Endometrial microvascular endothelial cells (primary cell): ENCODE data around the gene RNF227. TPM values are rescaled to one million over a fixed set of nuclear protein-coding genes. Genes with fewer than 3 reads are reported as not detected.
"Not testable (repeated sequence)": the region's sequence is repeated elsewhere in the genome, so short reads cannot be mapped to it uniquely, and the experiment has no call there.

Source experiments
- in situ Hi-C: cut with HindIII; loops from 2 replicates; pipeline ENCODE4 v1.10.0; 2017; ENCODE audit warnings: low sequenced_read_pairs, low pct_unique_long_range_greater_than_20kb; ENCODE audit errors: inconsistent ontology term
- total RNA-seq: library from RNA; depleted of rRNA; stranded (reverse); fragments of >200 nt; gene quantifications from one replicate; pipeline ENCODE4 v1.2.3, GENCODE V29; 2015; ENCODE audit errors: inconsistent ontology term

The RNF227 gene
- not detected for total RNA-seq

- in situ Hi-C loops = no loop called here
Measured at GRCh38 chr17:7915611-7916384, at the start of gene RNF227. Gene RNF227, minus strand, starts transcription at chr17:7916289. Its CDS starts 94 bp downstream, at chr17:7916195.

DNA sequence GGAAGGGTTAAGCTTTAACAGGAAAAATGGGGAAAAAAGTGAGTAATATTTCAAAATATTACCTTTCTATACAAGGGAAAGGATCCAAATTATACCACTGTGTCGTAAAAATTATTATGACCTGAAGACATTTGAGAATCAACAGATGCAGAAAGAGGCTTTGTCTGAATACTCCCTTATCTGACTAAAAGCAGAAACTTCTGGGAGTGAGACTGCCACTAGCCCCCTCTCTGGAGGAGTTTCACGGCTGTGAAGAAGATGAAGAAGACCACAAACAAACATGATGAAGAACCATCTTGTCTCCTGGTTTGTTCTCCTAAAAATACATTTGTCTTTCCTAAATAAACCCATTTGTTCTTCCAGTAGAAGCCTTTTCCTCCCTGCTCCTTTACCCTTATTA lies 45.3 kb upstream of the RNF227 start:
- in situ Hi-C loops = no loop called here

GRCh38 chr17:7959503-7960253 lies 43.6 kb upstream of the RNF227 start:
- in situ Hi-C loops = no loop called here

DNA sequence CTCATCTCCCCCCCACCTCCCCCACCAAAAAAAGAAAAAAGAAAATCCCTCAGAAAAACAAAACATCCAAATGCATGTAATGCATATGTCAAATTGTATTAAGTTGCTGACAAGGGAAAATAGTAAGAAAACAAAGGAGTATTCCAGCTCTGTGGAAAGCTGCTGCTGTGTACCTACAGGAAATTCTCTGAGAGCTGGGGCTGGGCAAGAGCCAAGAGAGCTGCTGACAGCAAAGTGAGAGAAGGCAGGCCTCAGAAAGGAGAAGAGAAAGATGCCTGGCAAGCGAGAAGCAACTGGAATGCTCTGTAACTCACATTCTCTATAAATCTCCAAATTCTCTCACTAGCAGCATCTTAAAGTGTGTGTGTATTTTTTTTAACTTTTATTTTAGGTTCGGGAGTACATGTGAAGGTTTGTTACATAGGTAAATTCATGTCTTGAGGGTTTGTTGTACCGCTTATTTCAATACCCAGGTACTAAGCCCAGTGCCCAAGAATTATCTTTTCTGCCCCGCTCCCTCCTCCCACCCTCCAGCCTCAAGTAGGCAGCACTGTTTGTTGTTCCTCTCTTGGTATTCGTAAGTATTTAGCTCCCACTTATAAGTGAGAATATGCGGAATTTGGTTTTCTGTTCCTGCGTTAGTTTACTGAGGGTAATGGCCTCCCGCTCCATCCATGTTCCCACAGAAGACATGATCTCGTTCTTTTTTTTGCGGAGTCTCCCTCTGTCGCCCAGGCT lies 40.3 kb upstream of the RNF227 start:
- in situ Hi-C loops = no loop called here

DNA sequence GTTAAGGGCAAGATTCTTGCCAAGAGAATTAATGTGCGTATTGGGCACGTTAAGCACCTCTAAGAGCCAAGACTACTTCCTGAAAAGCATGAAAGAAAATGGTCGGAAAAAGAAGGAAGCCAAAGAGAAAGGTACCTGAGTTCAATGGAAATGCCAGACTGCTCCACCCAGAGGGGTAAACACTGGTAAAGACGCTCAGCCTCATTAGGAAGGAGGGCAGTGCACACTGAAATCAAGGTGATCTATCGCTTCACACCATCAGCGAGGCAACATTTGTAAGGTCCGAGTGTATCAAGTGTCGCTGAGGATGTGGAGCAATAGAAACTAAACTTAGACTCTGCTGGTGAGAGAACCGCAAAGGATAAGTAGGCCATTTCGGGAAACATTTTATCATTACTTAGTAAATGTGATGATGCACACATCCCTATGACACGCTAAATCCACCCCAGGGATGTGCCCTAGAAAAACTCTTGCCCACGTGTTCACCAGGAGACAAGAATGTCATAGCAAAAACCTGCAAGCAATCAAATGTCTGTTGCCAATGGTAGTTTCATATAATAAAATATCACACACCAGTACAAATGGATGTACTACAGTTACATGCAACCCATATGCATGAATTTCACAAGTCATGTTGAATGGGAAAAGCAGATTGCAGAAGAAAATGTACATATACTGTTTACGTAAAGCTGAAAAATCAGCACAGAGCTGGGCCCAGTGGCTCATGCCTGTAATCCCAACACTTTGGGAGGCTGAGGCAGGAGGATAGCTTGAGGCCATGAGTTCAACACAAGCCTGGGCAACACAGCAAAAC lies 39.5 kb upstream of the RNF227 start:
- in situ Hi-C loops = no loop called here

GRCh38 chr17:7953266-7953665 lies 37.2 kb upstream of the RNF227 start:
- in situ Hi-C loops = not testable (repeated sequence)

DNA sequence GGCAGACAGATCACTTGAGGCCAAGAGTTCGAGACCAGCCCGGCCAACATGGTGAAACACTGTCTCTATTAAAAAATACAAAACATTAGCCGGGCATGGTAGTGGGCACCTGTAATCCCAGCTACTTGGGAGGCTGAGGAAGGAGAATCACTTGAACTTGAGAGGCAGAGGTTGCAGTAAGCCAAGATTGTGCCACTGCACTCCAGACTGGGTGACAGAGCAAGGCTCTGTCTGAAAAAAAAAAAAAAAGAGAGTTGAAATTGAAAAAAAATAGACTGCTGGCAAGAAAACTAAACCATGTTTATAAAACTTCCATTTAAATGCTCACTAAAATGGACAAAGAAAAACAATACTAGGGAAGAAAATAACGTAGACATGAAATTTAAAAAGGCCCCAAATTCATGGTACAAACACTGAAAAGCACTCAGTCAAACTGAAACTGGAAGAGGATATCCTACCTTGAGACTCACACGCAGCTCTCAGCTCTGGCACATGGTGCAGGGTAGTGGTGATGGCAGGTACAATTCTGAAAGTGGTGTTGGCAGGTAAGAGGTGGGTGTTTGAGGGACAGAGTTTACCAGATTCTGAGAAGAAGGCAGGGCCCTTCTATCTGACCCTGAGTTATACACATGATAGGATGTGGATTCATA lies 35.2 kb upstream of the RNF227 start:
- in situ Hi-C loops = no loop called here

GRCh38 chr17:7950578-7950977 lies 34.5 kb upstream of the RNF227 start:
- in situ Hi-C loops = no loop called here

DNA sequence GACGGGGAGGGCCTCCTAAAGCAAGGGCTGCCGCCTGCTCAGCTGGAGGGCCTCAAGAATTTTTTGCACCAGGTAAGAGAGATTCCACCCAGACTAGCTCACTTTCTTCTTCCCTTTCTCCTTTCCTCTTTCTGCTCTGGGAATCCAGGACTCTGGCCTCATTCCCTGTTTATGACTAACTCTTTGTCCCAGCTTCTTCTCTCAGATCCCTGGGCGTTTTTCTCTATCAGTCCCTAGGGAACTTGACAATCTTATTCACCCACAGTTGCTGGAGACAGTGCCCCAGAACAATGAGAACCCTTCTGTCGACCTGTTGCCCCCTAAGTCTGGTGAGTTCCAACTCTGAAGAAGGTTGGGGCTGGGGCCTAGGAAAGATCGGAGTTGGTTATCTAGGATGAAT lies 31.6 kb upstream of the RNF227 start:
- in situ Hi-C loops = no loop called here

GRCh38 chr17:7946441-7946840 lies 30.4 kb upstream of the RNF227 start:
- in situ Hi-C loops = no loop called here

GRCh38 chr17:7945651-7946050 lies 29.6 kb upstream of the RNF227 start:
- in situ Hi-C loops = no loop called here

GRCh38 chr17:7944326-7944725 lies 28.2 kb upstream of the RNF227 start:
- in situ Hi-C loops = no loop called here

GRCh38 chr17:7943291-7943690 lies 27.2 kb upstream of the RNF227 start:
- in situ Hi-C loops = no loop called here

DNA sequence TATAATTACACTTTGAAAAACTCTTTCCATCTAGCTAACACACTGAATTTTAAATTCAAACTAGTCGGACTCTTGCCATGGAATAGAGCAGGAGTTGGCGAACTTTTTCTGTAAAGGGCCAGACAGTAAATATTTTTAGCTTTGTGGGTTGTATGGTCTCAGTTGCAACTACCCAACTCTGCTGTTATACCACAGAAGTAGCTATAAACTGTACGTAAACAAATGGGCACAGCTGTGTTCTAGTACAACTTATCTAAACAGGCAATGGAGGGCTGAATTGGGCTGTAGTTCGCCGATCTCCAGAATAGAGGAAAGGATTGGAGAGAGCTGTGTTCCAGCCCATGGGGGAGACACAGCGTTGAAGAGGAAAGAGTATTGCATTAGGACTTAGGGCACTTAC lies 24.7 kb upstream of the RNF227 start:
- in situ Hi-C loops = no loop called here

DNA sequence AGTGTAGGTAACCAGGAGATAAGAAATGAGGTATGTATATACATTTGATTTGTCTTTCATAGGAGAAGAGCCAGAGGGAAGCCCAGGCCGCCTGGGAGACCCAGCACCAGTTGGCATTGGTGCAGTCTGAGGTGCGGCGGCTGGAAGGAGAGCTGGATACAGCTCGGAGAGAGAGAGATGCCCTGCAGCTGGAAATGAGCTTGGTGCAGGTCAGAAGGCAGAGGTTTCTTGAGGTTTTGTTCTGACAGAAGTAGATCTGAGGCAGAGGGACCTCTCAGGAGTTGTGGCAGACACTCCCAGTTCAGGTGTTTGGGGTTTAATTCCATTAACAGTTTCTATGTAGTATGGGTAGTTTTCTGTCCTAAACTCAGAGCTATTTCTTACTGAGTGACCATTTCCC lies 23.9 kb upstream of the RNF227 start:
- in situ Hi-C loops = no loop called here

DNA sequence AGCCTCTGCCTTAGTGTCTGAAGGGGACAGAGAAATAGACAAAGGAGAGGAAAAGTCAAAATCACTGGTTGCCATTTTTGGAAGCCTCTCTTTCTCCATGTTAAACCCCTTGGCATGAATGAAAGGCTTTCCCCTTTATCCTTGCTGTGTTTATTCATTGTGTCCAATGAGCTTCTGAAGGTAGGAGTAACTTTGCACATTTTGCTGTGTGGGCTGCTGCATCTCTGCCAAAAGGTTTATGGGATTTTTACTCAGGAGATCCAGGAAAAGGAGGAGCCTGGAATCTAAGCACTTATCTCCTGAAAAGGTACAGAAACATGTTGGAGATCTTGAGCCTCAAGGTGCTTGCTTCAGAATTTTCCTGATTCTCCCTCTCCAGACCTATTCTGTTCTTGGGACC lies 19.8 kb upstream of the RNF227 start:
- in situ Hi-C loops = no loop called here

DNA sequence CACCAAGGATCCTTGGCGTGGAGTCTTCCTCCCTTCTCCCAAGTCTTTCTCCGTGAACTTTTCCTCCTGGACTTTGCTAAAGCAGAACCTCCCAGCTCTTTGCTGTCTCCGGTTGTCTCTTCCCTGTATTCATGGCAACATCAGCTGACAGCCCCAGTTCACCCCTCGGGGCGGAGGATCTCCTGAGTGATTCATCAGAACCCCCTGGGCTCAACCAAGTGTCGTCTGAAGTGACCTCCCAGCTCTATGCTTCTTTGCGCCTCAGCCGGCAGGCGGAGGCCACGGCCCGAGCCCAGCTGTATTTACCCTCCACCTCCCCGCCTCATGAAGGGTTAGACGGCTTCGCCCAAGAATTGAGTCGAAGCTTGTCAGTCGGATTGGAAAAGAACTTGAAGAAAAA lies 16.9 kb upstream of the RNF227 start:
- in situ Hi-C loops = no loop called here

DNA sequence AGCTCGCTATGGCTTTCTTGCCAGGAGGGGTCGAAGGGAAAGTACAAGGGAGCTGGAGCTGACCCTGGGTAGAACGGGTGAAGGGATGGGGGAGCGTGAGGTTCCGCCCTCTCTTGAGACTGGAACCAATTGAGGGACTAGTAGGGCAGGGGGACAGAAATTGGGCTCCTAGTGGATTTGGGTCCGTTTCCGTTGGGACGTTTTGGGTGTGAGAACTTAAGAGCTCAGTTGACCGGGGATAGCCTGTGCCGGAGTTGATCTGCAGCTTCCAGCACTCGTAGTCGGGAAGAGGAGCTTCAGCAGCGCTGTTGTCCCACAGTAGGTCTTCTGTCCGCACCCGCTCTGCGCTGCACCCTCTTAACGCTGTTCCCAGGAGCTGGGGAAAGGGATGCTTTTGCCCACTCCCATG lies 16.4 kb upstream of the RNF227 start:
- in situ Hi-C loops = no loop called here
